HG02981 (cell line): Measurements from ENCODE around the gene TNFAIP8L1.

Experiments used
- ATAC-seq: cut with Tn5 transposase; IDR thresholded peaks from one replicate; pipeline ENCODE4 v1.9.1; 2021; ENCODE audit warnings: mild to moderate bottlenecking, moderate library complexity; ENCODE audit not compliant: unreplicated experiment

The TNFAIP8L1 gene

GRCh38 chr19:4699826-4700692 lies 60.7 kb downstream of the TNFAIP8L1 start:
- no peak for ATAC-seq

GRCh38 chr19:4700693-4700970 lies 61.3 kb downstream of the TNFAIP8L1 start:
- ATAC-seq, result no peak

DNA sequence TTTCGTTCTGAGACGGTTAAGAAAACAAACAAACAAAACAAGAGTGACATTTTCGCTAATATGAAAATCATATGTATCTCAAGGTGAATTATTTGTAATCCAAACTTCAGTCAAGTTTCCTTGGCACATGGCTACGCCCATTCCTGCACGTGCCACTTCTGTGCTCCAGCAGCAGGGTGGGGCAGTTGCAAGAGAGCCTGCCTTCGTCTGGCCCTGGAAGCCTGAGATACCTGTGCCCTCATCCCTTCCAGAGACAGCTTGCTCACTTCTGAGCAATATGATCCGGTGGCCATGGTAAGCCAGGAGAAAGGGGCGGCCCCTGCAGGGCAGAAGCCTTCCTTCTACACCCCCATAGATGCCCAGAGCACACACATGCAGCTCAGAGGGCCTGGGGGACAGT lies 62.2 kb downstream of the TNFAIP8L1 start:
- no peak for ATAC-seq

GRCh38 chr19:4702764-4703163 lies 63.4 kb downstream of the TNFAIP8L1 start:
- no peak for ATAC-seq

- ATAC-seq, result no peak
Measured at GRCh38 chr19:4703671-4704316, 64.5 kb downstream of the TNFAIP8L1 start.

DNA sequence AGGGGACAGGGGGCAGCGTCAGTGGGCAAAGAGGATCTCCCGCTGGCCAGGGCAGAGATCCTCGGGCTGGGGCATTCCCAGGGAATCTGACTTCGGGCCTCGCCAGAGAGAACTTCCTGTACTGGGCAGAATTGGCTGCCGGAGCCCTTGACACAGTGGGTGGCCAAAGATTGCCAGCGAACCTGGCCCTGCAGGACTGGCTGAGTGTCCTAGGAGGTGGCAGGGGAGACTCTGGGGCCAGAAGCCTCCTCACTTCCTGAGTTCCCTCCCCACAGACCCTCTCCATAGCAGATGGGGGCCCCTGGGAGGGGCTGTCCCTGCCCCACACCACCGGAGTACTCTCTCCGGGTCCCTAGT lies 65.0 kb downstream of the TNFAIP8L1 start:
- ATAC-seq, result no peak
